Measurements from ENCODE around the gene SNX22.

SNX22 gene

DNA sequence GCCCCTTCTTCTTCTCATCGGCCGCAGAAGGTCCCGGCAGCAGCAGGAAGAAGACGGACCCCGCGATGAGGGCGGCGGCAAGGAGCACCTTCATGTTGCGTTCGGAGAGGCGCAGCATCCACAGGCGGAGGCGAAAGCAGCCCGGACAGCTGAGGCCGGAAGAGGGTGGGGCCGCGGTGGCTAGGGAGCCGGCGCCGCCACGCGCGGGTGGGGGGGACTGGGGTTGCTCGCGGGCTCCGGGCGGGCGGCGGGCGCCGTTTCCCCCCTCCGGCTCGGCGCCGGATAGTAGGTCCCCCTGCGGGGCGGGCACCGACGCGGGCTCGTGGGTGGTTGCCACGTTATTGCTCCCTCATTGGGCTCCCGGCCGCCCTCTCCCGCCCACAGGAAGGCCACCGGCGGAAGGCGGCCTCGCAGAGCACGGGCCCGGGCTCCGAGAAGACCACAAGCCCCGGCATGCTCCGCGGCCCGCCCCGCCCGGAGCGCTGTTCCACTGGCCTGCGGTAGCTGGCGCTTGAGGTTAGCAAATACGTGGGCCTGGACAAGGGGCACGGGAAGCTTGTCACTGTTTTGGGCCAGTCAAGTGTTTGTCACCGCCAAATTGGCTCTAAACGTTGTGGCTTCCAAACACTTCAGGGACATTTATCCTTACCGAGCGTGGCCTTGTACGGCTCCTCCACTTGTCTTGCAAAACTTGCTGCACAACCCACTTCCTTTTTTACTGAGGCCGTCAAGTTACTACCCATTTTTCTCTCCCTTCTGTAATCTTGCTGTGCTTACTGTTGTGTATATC lies 11.5 kb downstream of the SNX22 start, which contains the start of gene PPIB:
Gene PPIB (minus strand): TSS at position 154 of the 790 bp plus-strand sequence. CDS start 36 bp downstream, at position 118.
- peaks cover 11% of the 10 kb centered on the region for H3K4me1 ChIP-seq (ENCODE audit: control insufficient read depth, insufficient read depth, low read length)
- peak within 1 kb of the TSS; percentile 87 for H3K9ac ChIP-seq (ENCODE audit: low read depth, low read length)
- no peaks in the 10 kb centered on the region for H3K9me3 ChIP-seq (ENCODE audit: control insufficient read depth, insufficient read depth, low read length)
- H3K27me3 ChIP-seq (ENCODE audit: control insufficient read depth, insufficient read depth, low read length), result no peaks in the 10 kb centered on the region
- H3K36me3 ChIP-seq (ENCODE audit: control insufficient read depth, insufficient read depth, low read length), result peaks cover 20% of the 10 kb centered on the region
- peak within 1 kb of the TSS; percentile 86 for H3K4me3 ChIP-seq (ENCODE audit: low read depth, low read length)

DNA sequence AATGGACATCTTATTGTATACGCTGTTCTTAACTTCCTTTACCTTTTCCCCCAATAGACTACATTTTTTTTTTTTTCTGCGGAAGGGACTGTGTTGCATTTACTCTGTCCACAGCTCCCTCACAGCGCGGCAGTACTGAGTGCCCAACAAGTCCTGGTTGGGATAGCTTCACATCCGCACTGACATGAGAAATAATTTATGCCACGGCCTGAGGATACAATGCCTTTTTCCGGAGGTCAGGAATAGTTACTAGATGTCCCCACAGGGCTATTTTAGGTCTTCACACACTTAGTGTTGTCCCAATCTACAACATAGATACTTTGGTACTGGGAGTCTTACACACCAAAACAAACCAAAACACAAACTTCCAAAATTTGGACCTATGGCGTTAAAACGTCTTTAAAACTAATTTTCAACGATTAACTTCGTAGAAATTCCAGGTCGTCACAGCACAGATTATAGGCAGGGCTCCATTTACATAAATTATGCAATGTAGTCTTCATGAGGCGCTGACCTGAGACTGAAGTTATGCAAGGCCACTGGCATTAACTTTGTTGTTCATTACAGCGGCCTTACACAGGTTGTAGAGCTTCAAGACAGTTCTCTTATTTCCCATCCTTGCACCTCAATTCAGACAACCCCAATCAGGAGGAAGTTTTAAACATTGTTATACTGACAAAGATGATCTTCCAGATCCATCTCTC lies 12.3 kb downstream of the SNX22 start:
- peak overlapping the region; percentile 0 for H3K9ac ChIP-seq (ENCODE audit: low read depth, low read length)
- no peaks in the 10 kb centered on the region for H3K9me3 ChIP-seq (ENCODE audit: control insufficient read depth, insufficient read depth, low read length)
- peak overlapping the region; percentile 43 for H3K4me3 ChIP-seq (ENCODE audit: low read depth, low read length)
- no peaks in the 10 kb centered on the region for H3K27me3 ChIP-seq (ENCODE audit: control insufficient read depth, insufficient read depth, low read length)
- H3K4me1 ChIP-seq (ENCODE audit: control insufficient read depth, insufficient read depth, low read length), result peaks cover 11% of the 10 kb centered on the region
- peaks cover 13% of the 10 kb centered on the region for H3K36me3 ChIP-seq (ENCODE audit: control insufficient read depth, insufficient read depth, low read length)

DNA sequence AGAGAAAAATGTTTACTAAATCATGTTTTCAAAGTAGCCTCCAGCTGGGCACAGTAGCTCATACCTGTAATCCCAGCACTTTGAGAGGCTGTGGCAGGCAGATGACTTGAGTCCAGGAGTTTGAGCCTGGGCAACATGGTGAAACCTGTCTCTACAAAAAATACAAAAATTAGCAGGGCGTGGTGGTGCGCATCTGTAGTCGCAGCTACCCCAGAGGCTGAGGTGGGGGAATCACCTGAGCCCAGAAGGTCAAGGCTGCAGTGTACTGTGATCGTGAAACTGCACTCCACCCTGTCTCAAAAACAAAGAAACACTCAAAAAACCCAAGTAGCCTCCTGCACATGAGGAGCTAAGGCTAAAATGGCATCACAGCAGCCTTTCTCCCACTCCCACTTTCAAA lies 12.9 kb downstream of the SNX22 start:
- no peak overlapping the region for H3K4me3 ChIP-seq (ENCODE audit: low read depth, low read length)
- no peaks in the 10 kb centered on the region for H3K9me3 ChIP-seq (ENCODE audit: control insufficient read depth, insufficient read depth, low read length)
- H3K4me1 ChIP-seq (ENCODE audit: control insufficient read depth, insufficient read depth, low read length), result peaks cover 11% of the 10 kb centered on the region
- no peaks in the 10 kb centered on the region for H3K27me3 ChIP-seq (ENCODE audit: control insufficient read depth, insufficient read depth, low read length)
- peaks cover 8% of the 10 kb centered on the region for H3K36me3 ChIP-seq (ENCODE audit: control insufficient read depth, insufficient read depth, low read length)
- no peak overlapping the region for H3K9ac ChIP-seq (ENCODE audit: low read depth, low read length)

DNA sequence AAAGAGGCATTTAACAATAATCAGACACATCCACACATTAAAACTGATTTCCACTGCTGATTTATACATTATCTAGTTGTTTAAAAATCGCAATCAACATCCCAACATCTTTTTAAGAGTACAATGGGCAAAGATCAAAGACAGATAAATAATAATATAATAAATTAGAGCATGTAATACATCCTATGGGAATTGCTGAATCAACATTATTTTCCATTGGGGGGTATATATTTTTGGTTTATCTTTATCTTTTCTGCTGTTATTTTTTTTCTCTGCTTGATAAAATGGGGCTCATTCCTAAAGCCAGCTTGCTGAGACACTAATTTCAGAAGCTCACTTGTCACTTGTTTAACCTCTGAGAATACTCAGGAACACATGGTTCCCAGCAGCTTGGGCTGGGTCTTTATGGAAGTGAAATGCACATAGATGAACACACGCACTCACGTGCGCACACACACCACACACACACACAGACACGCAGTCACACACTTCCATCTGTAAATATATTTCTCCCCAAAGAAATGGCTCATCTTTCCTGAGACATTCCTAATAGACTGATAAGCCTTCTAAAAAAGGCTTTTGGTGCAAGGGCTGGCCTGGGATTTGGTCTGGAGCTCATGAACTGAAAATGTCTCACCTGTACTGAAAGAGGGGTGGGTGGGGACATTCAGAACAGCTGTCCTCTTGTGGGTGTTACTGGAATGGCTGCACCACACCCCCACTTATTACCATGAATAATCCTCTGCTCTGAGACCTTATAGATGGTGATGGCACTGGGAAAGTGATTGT lies 14.8 kb downstream of the SNX22 start:
- peaks cover 11% of the 10 kb centered on the region for H3K4me1 ChIP-seq (ENCODE audit: control insufficient read depth, insufficient read depth, low read length)
- no peaks in the 10 kb centered on the region for H3K27me3 ChIP-seq (ENCODE audit: control insufficient read depth, insufficient read depth, low read length)
- no peak overlapping the region for H3K9ac ChIP-seq (ENCODE audit: low read depth, low read length)
- H3K36me3 ChIP-seq (ENCODE audit: control insufficient read depth, insufficient read depth, low read length), result peaks cover 2% of the 10 kb centered on the region
- no peaks in the 10 kb centered on the region for H3K9me3 ChIP-seq (ENCODE audit: control insufficient read depth, insufficient read depth, low read length)
- no peak overlapping the region for H3K4me3 ChIP-seq (ENCODE audit: low read depth, low read length)

DNA sequence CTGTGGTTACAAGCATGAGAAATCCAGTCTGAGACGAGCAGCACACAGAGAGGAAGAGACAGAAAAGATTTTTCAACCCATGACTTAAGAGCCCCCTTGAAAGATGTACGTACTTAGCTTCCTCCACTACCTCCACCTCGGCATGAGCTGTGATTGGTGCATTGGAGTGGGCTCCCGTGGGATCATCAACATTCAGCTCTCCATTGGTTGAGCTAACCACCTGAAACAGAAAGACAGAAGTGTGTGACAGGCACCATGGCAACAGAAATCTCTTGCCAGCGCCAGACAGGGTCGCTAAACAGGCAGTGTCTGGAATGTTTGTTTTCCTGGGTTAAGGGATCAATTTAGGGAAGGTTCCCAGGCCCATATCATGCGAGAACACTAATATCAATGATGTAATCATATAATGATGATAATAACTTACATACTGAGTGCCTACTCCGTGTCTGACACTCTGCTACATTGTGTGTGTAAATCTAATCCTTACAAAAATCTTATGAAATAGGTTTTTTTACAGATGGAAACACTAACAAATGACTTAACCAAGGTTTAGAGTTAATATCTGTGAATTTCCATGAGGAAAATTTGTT lies 28.8 kb downstream of the SNX22 start:
- Histone ChIP-seq H3K4me3 (ENCODE audit: low read depth, low read length) (no peak overlapping the region), H3K9me3 (ENCODE audit: control insufficient read depth, insufficient read depth, low read length) (no peaks in the 10 kb centered on the region), H3K9ac (ENCODE audit: low read depth, low read length) (no peak overlapping the region), H3K36me3 (ENCODE audit: control insufficient read depth, insufficient read depth, low read length) (peaks cover 3% of the 10 kb centered on the region), H3K4me1 (ENCODE audit: control insufficient read depth, insufficient read depth, low read length) (no peaks in the 10 kb centered on the region), H3K27me3 (ENCODE audit: control insufficient read depth, insufficient read depth, low read length) (no peaks in the 10 kb centered on the region)

DNA sequence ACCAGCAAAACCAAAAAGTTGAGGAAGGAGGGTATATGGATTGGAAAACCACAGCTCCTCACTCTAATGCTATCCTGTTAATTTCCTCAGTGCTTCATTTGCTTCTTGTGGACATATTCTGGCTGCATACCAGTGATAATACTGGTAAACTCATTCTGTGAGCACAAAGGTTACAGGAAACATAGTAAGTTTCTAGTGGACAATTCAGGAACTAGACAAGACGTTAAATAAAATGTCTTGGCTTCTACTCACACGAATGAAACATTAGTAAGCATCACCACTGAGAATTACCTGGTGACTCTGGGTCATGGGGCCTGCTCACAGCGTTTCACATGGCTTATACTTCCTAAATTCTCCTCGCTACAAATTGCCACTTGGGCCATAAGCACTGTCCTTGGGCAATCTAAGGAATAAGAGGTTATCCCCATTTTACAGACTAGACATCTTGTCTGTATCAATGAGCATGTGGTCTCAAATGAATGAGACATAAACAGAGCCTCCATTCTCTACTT lies 31.4 kb downstream of the SNX22 start:
- no peaks in the 10 kb centered on the region for H3K27me3 ChIP-seq (ENCODE audit: control insufficient read depth, insufficient read depth, low read length)
- no peaks in the 10 kb centered on the region for H3K4me1 ChIP-seq (ENCODE audit: control insufficient read depth, insufficient read depth, low read length)
- no peaks in the 10 kb centered on the region for H3K9me3 ChIP-seq (ENCODE audit: control insufficient read depth, insufficient read depth, low read length)
- H3K36me3 ChIP-seq (ENCODE audit: control insufficient read depth, insufficient read depth, low read length), result no peaks in the 10 kb centered on the region
- H3K4me3 ChIP-seq (ENCODE audit: low read depth, low read length), result no peak overlapping the region
- H3K9ac ChIP-seq (ENCODE audit: low read depth, low read length), result no peak overlapping the region

DNA sequence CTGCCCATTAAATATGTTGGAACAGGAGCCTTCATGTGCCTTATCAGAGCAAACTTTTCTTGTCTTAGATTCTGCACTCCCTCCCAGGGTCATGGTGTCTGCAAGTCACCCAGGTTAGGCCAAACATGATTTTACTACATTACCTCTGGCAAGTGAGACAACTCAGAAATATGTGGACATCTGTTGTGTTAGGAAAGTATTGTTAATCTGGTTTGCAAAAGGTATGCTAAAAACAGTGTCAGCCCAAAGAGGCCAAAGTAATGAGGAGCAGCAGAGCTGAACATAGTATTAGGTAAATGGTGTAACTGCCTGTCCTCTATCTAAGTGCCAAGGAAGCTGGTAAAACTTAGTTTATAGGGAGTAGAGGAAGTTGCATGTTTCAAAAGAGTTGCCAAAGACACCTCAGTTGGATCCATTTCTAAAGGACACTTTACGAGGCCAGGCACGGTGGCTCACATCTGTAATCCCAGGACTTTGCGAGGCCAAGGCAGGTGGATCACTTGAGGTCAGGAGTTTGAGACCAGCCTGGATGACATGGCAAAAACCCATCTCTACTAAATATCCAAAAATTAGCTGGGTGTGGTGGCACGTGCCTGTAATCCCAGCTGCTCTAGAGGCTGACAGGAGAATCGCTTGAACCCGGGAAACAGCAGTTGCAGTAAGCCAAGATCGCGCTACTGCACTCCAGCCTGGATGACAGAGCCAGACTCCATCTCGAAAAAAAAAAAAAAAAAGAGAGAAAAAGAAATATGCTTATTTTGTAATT lies 33.8 kb downstream of the SNX22 start:
- Histone ChIP-seq H3K9me3 (ENCODE audit: control insufficient read depth, insufficient read depth, low read length) (no peaks in the 10 kb centered on the region), H3K4me1 (ENCODE audit: control insufficient read depth, insufficient read depth, low read length) (no peaks in the 10 kb centered on the region), H3K9ac (ENCODE audit: low read depth, low read length) (no peak overlapping the region), H3K36me3 (ENCODE audit: control insufficient read depth, insufficient read depth, low read length) (no peaks in the 10 kb centered on the region), H3K27me3 (ENCODE audit: control insufficient read depth, insufficient read depth, low read length) (no peaks in the 10 kb centered on the region), H3K4me3 (ENCODE audit: low read depth, low read length) (no peak overlapping the region)

DNA sequence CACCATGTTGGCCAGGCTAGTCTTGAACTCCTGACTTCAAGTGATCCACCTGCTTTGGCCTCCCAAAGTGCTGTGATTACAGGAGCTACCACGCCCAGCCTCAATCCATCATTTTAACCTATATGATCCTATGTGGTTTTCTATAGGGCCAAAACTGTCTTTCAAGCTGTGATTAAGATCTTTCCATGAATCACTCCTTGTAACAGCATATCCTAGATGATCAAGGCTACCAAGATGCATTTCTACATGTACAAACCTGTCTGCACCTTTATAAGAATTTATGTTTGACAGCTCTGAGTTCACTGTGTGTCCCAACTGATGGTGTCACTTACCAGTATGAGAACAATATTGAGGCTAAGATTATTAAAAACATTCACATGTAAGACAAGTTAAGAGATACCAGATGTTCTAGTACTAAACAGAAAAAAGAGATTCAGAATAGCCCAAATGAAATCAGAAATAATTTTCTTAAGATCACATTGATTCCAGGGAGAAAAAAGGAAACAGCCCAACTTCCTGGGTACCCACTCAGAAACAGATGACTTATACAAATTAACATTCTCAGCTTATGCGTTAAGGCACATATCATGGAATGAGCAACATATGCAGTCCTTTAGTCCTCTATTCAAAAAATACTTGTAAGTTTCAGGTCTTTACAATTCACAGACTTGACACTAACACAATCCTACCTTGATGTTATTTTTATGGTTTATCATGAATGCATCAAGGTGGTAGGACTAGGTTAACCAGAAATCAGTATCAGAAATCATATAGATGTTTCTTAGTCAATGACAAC lies 36.1 kb downstream of the SNX22 start:
- no peaks in the 10 kb centered on the region for H3K9me3 ChIP-seq (ENCODE audit: control insufficient read depth, insufficient read depth, low read length)
- H3K36me3 ChIP-seq (ENCODE audit: control insufficient read depth, insufficient read depth, low read length), result no peaks in the 10 kb centered on the region
- no peaks in the 10 kb centered on the region for H3K4me1 ChIP-seq (ENCODE audit: control insufficient read depth, insufficient read depth, low read length)
- H3K9ac ChIP-seq (ENCODE audit: low read depth, low read length), result no peak overlapping the region
- H3K27me3 ChIP-seq (ENCODE audit: control insufficient read depth, insufficient read depth, low read length), result no peaks in the 10 kb centered on the region
- no peak overlapping the region for H3K4me3 ChIP-seq (ENCODE audit: low read depth, low read length)

DNA sequence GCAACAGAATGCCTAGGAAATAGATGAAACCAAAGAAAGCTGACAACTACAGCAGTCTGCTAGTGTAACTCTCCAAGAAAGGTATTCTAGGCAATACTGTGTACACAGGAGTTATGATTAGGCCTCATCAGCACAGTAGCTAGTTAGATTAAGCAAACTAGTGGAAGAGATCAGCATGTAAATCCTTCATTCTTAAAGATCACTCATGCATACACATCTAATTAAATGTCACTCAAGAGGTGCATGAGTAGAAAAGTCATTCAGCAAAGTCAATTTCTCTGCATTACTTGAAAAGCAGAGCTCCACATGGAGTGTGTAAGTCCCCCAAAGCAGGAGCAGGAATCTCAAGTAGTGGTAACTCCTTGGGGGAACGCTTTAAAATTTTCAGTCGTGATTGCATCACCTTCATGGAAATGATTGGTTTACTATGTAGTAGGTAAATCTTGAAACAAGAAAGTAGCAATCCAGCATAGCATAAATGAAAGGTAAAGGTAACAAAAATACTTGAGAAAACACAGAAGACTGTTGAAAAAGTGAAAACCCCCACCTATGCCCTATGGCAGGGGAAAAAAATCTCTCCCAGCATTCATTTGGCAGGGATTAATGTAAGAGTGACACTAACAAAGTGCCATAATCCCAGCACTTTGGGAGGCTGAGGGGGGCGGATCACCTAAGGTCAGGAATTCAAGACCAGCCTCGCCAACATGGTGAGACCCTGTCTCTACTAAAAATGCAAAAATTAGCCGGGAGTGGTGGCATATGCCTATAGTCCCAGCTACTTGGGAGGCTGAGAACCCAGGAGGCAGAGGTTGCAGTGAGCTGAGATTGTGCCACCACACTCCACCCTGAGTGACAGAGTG lies 40.7 kb downstream of the SNX22 start:
- H3K4me3 ChIP-seq (ENCODE audit: low read depth, low read length), result no peak overlapping the region

DNA sequence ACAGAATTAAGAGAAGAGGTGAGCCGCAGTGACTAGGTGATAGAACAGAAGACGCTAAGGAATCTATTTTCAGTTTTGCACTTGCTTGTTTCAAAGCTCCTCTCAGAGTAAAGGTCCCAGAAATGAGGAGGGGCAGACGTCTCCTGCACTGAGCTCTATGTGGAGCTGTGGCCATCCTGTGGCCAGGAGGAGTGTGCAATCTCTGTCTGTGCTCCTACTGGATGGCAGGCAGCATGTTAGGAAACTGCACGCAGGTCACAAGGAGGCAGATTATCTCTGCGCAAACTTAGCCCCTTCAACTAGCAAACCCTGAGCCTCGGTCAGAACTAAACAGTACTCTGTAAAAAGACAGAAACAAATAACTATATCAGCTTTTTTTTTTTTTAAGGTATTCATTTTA lies 42.4 kb downstream of the SNX22 start:
- H3K9ac ChIP-seq (ENCODE audit: low read depth, low read length), result peak overlapping the region; percentile 32
- H3K9me3 ChIP-seq (ENCODE audit: control insufficient read depth, insufficient read depth, low read length), result no peaks in the 10 kb centered on the region
- no peaks in the 10 kb centered on the region for H3K36me3 ChIP-seq (ENCODE audit: control insufficient read depth, insufficient read depth, low read length)

More for the DNA sequence above, 40.7 kb downstream of the SNX22 start:
- Histone ChIP-seq H3K27me3 (ENCODE audit: control insufficient read depth, insufficient read depth, low read length) (no peaks in the 10 kb centered on the region), H3K9me3 (ENCODE audit: control insufficient read depth, insufficient read depth, low read length) (no peaks in the 10 kb centered on the region), H3K4me1 (ENCODE audit: control insufficient read depth, insufficient read depth, low read length) (no peaks in the 10 kb centered on the region), H3K36me3 (ENCODE audit: control insufficient read depth, insufficient read depth, low read length) (no peaks in the 10 kb centered on the region), H3K9ac (ENCODE audit: low read depth, low read length) (no peak overlapping the region)

More for the DNA sequence above, 42.4 kb downstream of the SNX22 start:
- Histone ChIP-seq H3K27me3 (ENCODE audit: control insufficient read depth, insufficient read depth, low read length) (no peaks in the 10 kb centered on the region), H3K4me3 (ENCODE audit: low read depth, low read length) (no peak overlapping the region), H3K4me1 (ENCODE audit: control insufficient read depth, insufficient read depth, low read length) (no peaks in the 10 kb centered on the region)

All from iPS-15b (cell line).